GM06990 (cell line): ENCODE measurements around the gene TEX19.
"Not testable (repeated sequence)": the region's sequence is repeated elsewhere in the genome, so short reads cannot be mapped to it uniquely, and the experiment has no call there.

ENCODE experiments used
- DNase-seq: peaks from one replicate; pipeline ENCODE4 v3.0.0-alpha.2; 2011; ENCODE audit not compliant: insufficient read length; ENCODE audit errors: extremely low read depth
- H3K27me3 ChIP-seq: replicated peaks from 2 replicates; pipeline ENCODE4 v1.6.0; 2011; ENCODE audit warnings: low read length; ENCODE audit not compliant: control insufficient read depth, insufficient read depth
- H3K36me3 ChIP-seq: 2 replicates; pipeline ENCODE4 v1.5.1; 2011; ENCODE audit warnings: low read length; ENCODE audit not compliant: control insufficient read depth, insufficient read depth
- H3K4me3 ChIP-seq: replicated peaks from 2 replicates; pipeline ENCODE4 v1.5.1; 2011; ENCODE audit warnings: low read depth, mild to moderate bottlenecking, control low read depth, low read length
- TF ChIP-seq, protein P1 (sequence below): IDR thresholded peaks from 2 replicates; pipeline ENCODE4 v1.5.1; 2011; ENCODE audit warnings: low read length, control low read depth, mild to moderate bottlenecking, inconsistent platforms; ENCODE audit not compliant: insufficient read depth, poor library complexity, severe bottlenecking

Gene TEX19

GRCh38 chr17:82410014-82410716 lies 51.1 kb downstream of the TEX19 start:
- no peak for DNase-seq
- Histone ChIP-seq H3K27me3 (no peaks in the 10 kb centered on the region), H3K4me3 (no peak overlapping the region), H3K36me3 (peaks cover 5% of the 10 kb centered on the region)
- TF ChIP-seq, protein P1, sequence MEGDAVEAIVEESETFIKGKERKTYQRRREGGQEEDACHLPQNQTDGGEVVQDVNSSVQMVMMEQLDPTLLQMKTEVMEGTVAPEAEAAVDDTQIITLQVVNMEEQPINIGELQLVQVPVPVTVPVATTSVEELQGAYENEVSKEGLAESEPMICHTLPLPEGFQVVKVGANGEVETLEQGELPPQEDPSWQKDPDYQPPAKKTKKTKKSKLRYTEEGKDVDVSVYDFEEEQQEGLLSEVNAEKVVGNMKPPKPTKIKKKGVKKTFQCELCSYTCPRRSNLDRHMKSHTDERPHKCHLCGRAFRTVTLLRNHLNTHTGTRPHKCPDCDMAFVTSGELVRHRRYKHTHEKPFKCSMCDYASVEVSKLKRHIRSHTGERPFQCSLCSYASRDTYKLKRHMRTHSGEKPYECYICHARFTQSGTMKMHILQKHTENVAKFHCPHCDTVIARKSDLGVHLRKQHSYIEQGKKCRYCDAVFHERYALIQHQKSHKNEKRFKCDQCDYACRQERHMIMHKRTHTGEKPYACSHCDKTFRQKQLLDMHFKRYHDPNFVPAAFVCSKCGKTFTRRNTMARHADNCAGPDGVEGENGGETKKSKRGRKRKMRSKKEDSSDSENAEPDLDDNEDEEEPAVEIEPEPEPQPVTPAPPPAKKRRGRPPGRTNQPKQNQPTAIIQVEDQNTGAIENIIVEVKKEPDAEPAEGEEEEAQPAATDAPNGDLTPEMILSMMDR: no peak

DNA sequence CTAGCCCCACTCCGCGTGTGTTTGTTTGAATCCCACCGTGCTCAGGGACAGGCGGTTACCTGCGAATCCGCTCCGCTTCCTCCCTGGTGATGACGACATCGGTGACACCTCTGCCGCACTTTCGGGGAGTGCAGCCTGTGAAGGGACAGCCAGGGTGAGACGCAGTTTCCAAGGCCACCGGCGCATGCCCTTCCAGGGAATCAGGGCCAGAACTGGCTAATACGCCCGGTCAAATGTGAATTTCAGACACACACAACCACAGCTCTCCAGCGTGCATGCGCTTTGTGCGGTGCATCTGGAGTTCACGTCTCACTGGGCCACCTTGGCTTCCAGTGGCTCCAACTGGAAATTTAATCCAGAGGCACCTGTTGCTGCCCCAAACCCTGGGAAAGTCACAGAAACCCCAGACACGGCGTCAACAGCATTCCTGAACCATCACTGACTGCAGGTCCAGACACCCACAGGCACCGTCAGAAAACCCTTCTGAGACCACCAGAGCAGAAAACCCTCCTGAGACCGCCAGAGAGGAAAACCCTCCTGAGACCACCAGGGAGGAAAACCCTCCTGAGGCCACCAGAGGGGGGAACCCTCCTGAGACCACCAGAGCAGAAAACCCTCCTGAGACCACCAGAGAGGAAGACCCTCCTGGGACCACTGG lies 52.5 kb downstream of the TEX19 start:
- DNase-seq: no peak
- H3K4me3 ChIP-seq: no peak overlapping the region
- peaks cover 3% of the 10 kb centered on the region for H3K36me3 ChIP-seq
- H3K27me3 ChIP-seq: no peaks in the 10 kb centered on the region
- TF ChIP-seq, protein P1: no peak

DNA sequence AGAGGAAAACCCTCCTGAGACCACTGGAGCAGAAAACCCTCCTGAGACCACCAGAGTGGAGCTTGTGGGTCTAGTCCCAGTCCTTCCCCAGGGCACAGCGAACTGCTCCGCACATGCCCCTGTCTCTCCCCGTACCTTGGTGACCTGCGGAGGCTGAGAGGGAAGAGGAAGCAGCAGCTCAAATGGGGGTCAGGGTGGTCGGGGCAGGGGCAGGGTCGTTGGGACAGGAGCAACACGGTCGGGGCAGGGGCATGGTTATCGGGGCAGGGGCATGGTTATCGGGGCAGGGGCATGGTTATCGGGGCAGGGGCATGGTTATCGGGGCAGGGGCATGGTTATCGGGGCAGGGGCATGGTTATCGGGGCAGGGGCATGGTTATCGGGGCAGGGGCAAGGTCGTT lies 53.0 kb downstream of the TEX19 start:
- not testable (repeated sequence) for H3K27me3 ChIP-seq, DNase-seq, H3K4me3 ChIP-seq, H3K36me3 ChIP-seq

DNA sequence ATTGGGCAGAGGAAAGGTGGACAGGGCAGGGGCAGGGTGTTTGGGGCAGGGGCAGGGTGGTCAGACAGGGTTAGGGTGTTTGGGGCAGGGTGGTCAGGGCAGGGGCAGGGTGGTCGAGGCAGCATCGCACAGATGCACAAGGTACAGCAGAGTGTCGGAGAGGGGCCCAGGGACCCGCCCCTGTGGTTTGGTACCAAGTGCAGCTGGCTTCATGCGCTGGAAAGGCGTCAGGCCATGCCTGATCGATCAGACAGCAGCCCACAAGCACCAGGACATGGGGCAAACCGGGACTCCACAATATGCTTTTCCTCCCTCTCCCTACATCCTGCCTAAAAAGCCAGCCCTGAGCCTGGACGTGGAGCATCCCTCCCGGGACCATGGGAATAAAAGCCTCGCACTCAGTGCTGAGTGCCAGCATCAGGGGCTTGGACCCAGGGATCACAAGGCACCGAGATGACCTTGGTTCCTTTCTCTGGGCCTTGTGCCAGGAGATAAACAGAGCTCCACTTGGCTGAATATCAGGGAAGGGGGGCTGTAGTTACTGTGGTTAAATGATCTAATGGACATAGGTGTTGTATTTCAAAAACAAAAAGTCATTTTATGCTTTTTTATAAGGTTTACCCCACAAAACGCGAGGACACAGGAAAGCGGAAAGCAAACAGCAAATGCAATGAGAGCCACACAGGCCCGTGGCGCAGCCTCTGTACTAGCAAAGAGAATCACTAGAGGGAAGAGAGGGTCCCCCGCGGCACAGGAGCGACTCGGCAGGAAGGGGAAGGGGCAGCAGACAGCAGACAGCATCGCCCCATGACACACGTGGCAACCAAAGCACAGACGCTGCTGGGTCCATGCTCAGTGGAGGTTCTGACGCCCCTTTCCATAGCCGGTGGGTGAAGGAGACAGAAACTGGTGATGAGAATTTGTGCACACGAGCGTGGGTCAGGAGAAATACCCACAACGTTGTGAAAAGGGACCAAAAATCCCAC lies 53.8 kb downstream of the TEX19 start:
- DNase-seq: no peak
- TF ChIP-seq, protein P1: no peak
- peaks cover 3% of the 10 kb centered on the region for H3K36me3 ChIP-seq
- no peaks in the 10 kb centered on the region for H3K27me3 ChIP-seq
- no peak overlapping the region for H3K4me3 ChIP-seq
